GM12878 (cell line): ENCODE data around the gene CFLAR. TPM values are rescaled to one million over a fixed set of nuclear protein-coding genes. Genes with fewer than 3 reads are reported as not detected.

Experiments
- ATAC-seq: fragments of 200-7000 bp; cut with Tn5 transposase; 3 replicates; pipeline ENCODE4 v1.9.1; 2020; ENCODE audit warnings: mild to moderate bottlenecking, moderate library complexity
- BruUV-seq: library from RNA; stranded (reverse); fragments of 400-500 nt; replicated peaks from 2 replicates; lab custom pipeline; 2021; lab: Mats Ljungman, UMichigan
- CTCF ChIA-PET: fragments of 300-600 bp; sonication (Branson Sonifier 250); formaldehyde crosslinking; extraction: SDS; loops from one replicate; lab custom pipeline; 2021; ENCODE audit warnings: inconsistent platforms; lab: Yijun Ruan, JAX
- POLR2A ChIA-PET: fragments of 350-600 bp; formaldehyde crosslinking; extraction: SDS; loops from one replicate; lab custom pipeline; 2021; ENCODE audit warnings: inconsistent platforms; lab: Charles Lee
- RAD21 ChIA-PET: fragments of 300-600 bp; sonication (Branson Sonifier 250); formaldehyde crosslinking; loops from one replicate; lab custom pipeline; 2023; ENCODE audit warnings: antibody characterized with exemption; ENCODE audit not compliant: unreplicated experiment; lab: Charles Lee
- SMC1A ChIA-PET: fragments of 300-600 bp; sonication (Branson Sonifier 250); formaldehyde crosslinking; loops from one replicate; lab custom pipeline; 2023; ENCODE audit not compliant: unreplicated experiment, uncharacterized antibody; lab: Charles Lee
- DNase-seq: peaks from one replicate; pipeline ENCODE4 v3.0.0-alpha.2; 2011; ENCODE audit warnings: low read depth, low spot score
- FAIRE-seq: peaks from 3 replicates; lab custom pipeline; 2011; peaks lifted over from hg19 to GRCh38; lab: Jason Lieb, UNC
- H2AFZ ChIP-seq: 2 replicates; pipeline ENCODE4 v1.6.0; 2011; ENCODE audit warnings: low read depth, low read length, control low read depth; ENCODE audit not compliant: control insufficient read depth
- H3K27ac ChIP-seq: 2 replicates; pipeline ENCODE4 v1.5.1; 2011; ENCODE audit warnings: control low read depth; ENCODE audit not compliant: control insufficient read depth, insufficient read depth
- H3K27me3 ChIP-seq, 2 experiments: replicated peaks in 1 of 2; 2 replicates each; pipeline versions ENCODE4 v1.6.0 to v1.6.1; 2011; ENCODE audit warnings: low read length in 1 of 2; ENCODE audit not compliant: control insufficient read depth in 2 of 2, insufficient read depth in 2 of 2
- H3K36me3 ChIP-seq, 2 experiments: 2 replicates each; pipeline ENCODE4 v1.5.1; 2011; ENCODE audit warnings: low read length in 1 of 2; ENCODE audit not compliant: control insufficient read depth in 2 of 2, insufficient read depth in 2 of 2
- H3K4me1 ChIP-seq: 2 replicates; pipeline ENCODE4 v1.6.1; 2011; ENCODE audit warnings: mild to moderate bottlenecking, low read length, moderate library complexity, mixed read lengths; ENCODE audit not compliant: control insufficient read depth, insufficient read depth
- H3K4me2 ChIP-seq: 2 replicates; pipeline ENCODE4 v1.6.0; 2011; ENCODE audit warnings: control low read depth; ENCODE audit not compliant: control insufficient read depth, insufficient read depth
- H3K4me3 ChIP-seq: fragments of 200-600 bp; sonication (generic); 2 replicates; pipeline ENCODE4 v1.5.1; 2016
- H3K79me2 ChIP-seq: 2 replicates; pipeline ENCODE4 v1.6.0; 2011; ENCODE audit warnings: low read length; ENCODE audit not compliant: control insufficient read depth, insufficient read depth
- H3K9ac ChIP-seq: 2 replicates; pipeline ENCODE4 v1.8.0; 2011; ENCODE audit warnings: low read length, control low read depth, mixed read lengths; ENCODE audit not compliant: control insufficient read depth, insufficient read depth
- H3K9me3 ChIP-seq: replicated peaks from 3 replicates; pipeline ENCODE4 v1.5.1; 2011; ENCODE audit warnings: mild to moderate bottlenecking, low read length; ENCODE audit not compliant: control insufficient read depth, insufficient read depth
- H4K20me1 ChIP-seq: 2 replicates; pipeline ENCODE4 v1.6.0; 2011; ENCODE audit not compliant: control insufficient read depth, insufficient read depth
- MTA3 ChIP-seq: IDR thresholded peaks from 2 replicates; pipeline ENCODE4 v1.6.1; 2012; ENCODE audit warnings: low read length, inconsistent platforms, borderline replicate concordance
- NR2C1 ChIP-seq: fragments of 450-650 bp; IDR thresholded peaks from 2 replicates; pipeline ENCODE4 v1.6.1; 2017; ENCODE audit warnings: antibody characterized with exemption, mild to moderate bottlenecking, moderate library complexity
- NR2C2 ChIP-seq: IDR thresholded peaks from 2 replicates; pipeline ENCODE4 v1.6.1; 2011; ENCODE audit warnings: borderline replicate concordance, low read depth; ENCODE audit not compliant: control insufficient read depth, insufficient read length
- NR2F1 ChIP-seq: fragments of 450-650 bp; conservative IDR thresholded peaks from 2 replicates; pipeline ENCODE4 v1.6.1; 2017; ENCODE audit warnings: mild to moderate bottlenecking
- PAX8 ChIP-seq: fragments of 450-650 bp; IDR thresholded peaks from 2 replicates; pipeline ENCODE4 v1.6.1; 2017; ENCODE audit warnings: mild to moderate bottlenecking, moderate library complexity
- SPI1 ChIP-seq: IDR thresholded peaks from 2 replicates; pipeline ENCODE4 v1.6.1; 2011; ENCODE audit warnings: low read depth, mild to moderate bottlenecking, low read length, moderate library complexity, borderline replicate concordance; ENCODE audit not compliant: insufficient read depth
- TCF3 ChIP-seq: IDR thresholded peaks from 2 replicates; pipeline ENCODE4 v1.6.1; 2012; ENCODE audit warnings: low read depth, mild to moderate bottlenecking, low read length, borderline replicate concordance; ENCODE audit not compliant: insufficient read depth
- WGBS: methylation state at CpG from one replicate; pipeline ENCODE4 v1.1.6; 2016; ENCODE audit warnings: low lambda C conversion rate; ENCODE audit not compliant: insufficient replicate concordance, insufficient coverage; ENCODE audit errors: missing lambda C conversion rate; 5-methylcytosine and 5-hydroxymethylcytosine counted together
- in situ Hi-C: fragments of 300-500 bp; cut with MboI; formaldehyde crosslinking; loops from 9 replicates; pipeline ENCODE4 v1.14.3; 2018; ENCODE audit warnings: mixed read lengths
- intact Hi-C: fragments of 100-400 bp; cut with micrococcal nuclease; formaldehyde crosslinking; loops from one replicate; pipeline ENCODE4 v1.14.2; 2022; ENCODE audit not compliant: unreplicated experiment
- polyA plus RNA-seq, 11 experiments: library from polyadenylated mRNA; depleted of rRNA in 4 of 11; unstranded in 6 of 11; stranded (reverse) in 5 of 11; fragments of >200 nt; fragmentation: Nextera tagmentation in 4 of 11; fragmentation: Illumina TruSeq in 1 of 11; extraction: Ambion mirVana in 4 of 11; extraction: Trizol in 1 of 11; gene quantifications; 1 replicate in 1 of 11; 2 replicates in 10 of 11; pipeline versions ENCODE4 v1.2.1 to v1.2.3, GENCODE V29; 2011 to 2016; ENCODE audit warnings: inconsistent platforms in 2 of 11, missing spikeins in 2 of 11, low read depth in 1 of 11
- total RNA-seq, 4 experiments: library from RNA; depleted of rRNA in 3 of 4; stranded (reverse); fragments of >200 nt in 3 of 4; fragmentation: Illumina TruSeq in 1 of 4; extraction: Trizol in 1 of 4; gene quantifications; 2 replicates each; pipeline versions ENCODE4 v1.2.1 to v1.2.3, GENCODE V29; 2013 to 2021

CFLAR gene
- total and polyA plus RNA-seq, 10 of the 15 experiments (the other 5 are each of a cell fraction or from before 2014, with no cell fraction given), result 80.6 to 181 (median 101) TPM

GRCh38 chr2:201219328-201220096, 103.5 kb downstream of the CFLAR start (continued):
- TF ChIP-seq PAX8, result no peak

- no peak for FAIRE-seq
These were observed 104.2 kb downstream of the CFLAR start for GRCh38 chr2:201220102-201220570.

More at GRCh38 chr2:201220102-201220570, 104.2 kb downstream of the CFLAR start:
- H4K20me1 ChIP-seq, result no peaks in the 10 kb centered on the region
- ChIA-PET RAD21 (interaction anchor here (1.8 to 3.1 kb wide), 2 partner anchors 13 to 37 kb away, joined by 7 to 17 read pairs; partner anchors contain the start of gene CASP10), CTCF (interaction anchor here (1.1 to 4.3 kb wide), 5 partner anchors 10 to 37 kb away, joined by 4 to 45 read pairs (median 5); partner anchors contain the start of gene CASP10), SMC1A (interaction anchor here (1.5 to 3.3 kb wide), 4 partner anchors 10 to 37 kb away, joined by 5 to 17 read pairs (median 9); partner anchors contain the start of gene CASP10), POLR2A (interaction anchor here (0.6 kb wide), 1 partner anchor 412 kb away, joined by 3 read pairs; no protein-coding TSS in a partner anchor)
- no peak overlapping the region for H3K9ac ChIP-seq
- no peak for DNase-seq
- 59% methylated on average over 4 of the region's 4 CpGs for WGBS
- H3K79me2 ChIP-seq, result no peaks in the 10 kb centered on the region
- H3K4me1 ChIP-seq, result peaks cover 6% of the 10 kb centered on the region
- BruUV-seq, result no TSS peak
- no peak for ATAC-seq
- H3K27me3 ChIP-seq, result no peaks in the 10 kb centered on the region; a peak in 1 of 4 replicates
- H3K9me3 ChIP-seq, result no peaks in the 10 kb centered on the region
- no peak overlapping the region for H3K4me2 ChIP-seq
- H3K36me3 ChIP-seq, result no peaks in the 10 kb centered on the region; a peak in 1 of 4 replicates
- H3K27ac ChIP-seq, result no peak overlapping the region
- in situ Hi-C loops, result no loop called here
- no peak overlapping the region for H2AFZ ChIP-seq
- intact Hi-C loops, result no loop called here
- no peak for TF ChIP-seq MTA3
- no peak for TF ChIP-seq TCF3
- peak; percentile 66; the same call in 1 of the 2 replicates for TF ChIP-seq SPI1
- TF ChIP-seq NR2C2, result no peak
- TF ChIP-seq NR2F1, result no peak
- TF ChIP-seq NR2C1, result no peak
- no peak overlapping the region for H3K4me3 ChIP-seq
